Tibial nerve (tissue), 4 donors: ENCODE measurements around the gene C11orf68. TPM values are rescaled to one million over a fixed set of nuclear protein-coding genes. Genes with fewer than 3 reads are reported as not detected.

ENCODE experiments used
- DNase-seq, 2 donors: peaks; one replicate each; pipeline ENCODE4 v3.0.0-alpha.2; 2019; ENCODE audit warnings: low spot score in 2 of 2
- H3K27ac ChIP-seq, 4 donors: fragments of 200-600 bp; sonication (generic) in 3 of 4; one replicate each; pipeline ENCODE4 v1.5.1; 2017 to 2019; ENCODE audit warnings: mild to moderate bottlenecking in 1 of 4
- H3K27me3 ChIP-seq, 2 donors: fragments of 200-600 bp; sonication (generic) in 1 of 2; one replicate each; pipeline versions ENCODE4 v1.5.1 to v1.6.0; 2017 to 2019
- H3K36me3 ChIP-seq, 3 donors: fragments of 200-600 bp; sonication (generic); one replicate each; pipeline ENCODE4 v1.5.1; 2018 to 2019
- H3K4me1 ChIP-seq, 4 donors: fragments of 200-600 bp; sonication (generic) in 3 of 4; one replicate each; pipeline ENCODE4 v1.5.1; 2017 to 2019
- H3K4me3 ChIP-seq, 4 donors: fragments of 200-600 bp; sonication (generic) in 3 of 4; one replicate each; pipeline ENCODE4 v1.5.1; 2017 to 2019; ENCODE audit warnings: mild to moderate bottlenecking in 1 of 4, moderate library complexity in 1 of 4
- H3K9me3 ChIP-seq, 4 donors: fragments of 200-600 bp; sonication (generic) in 3 of 4; one replicate each; pipeline ENCODE4 v1.5.1; 2017 to 2019
- EP300 ChIP-seq, 2 donors: sonication (generic); formaldehyde crosslinking; IDR thresholded peaks; one replicate each; pipeline ENCODE4 v1.6.1; 2017; ENCODE audit warnings: antibody characterized with exemption in 2 of 2, mild to moderate bottlenecking in 1 of 2
- POLR2A ChIP-seq, 2 donors: fragments of 450-650 bp; IDR thresholded peaks; one replicate each; pipeline ENCODE4 v1.6.1; 2017; ENCODE audit warnings: antibody characterized with exemption in 2 of 2, mild to moderate bottlenecking in 2 of 2, moderate library complexity in 2 of 2
- WGBS, 2 donors: methylation state at CpG; one replicate each; pipeline ENCODE4 v1.1.5; 2018; 5-methylcytosine and 5-hydroxymethylcytosine counted together
- total RNA-seq, 4 donors: library from RNA; depleted of rRNA; stranded (reverse); fragments of >200 nt; gene quantifications; one replicate each; pipeline ENCODE4 v1.1.0, GENCODE V29; 2016
- TF ChIP-seq, protein P1 (sequence below), 5 experiments: fragments of 200-600 bp in 3 of 5; fragments of 450-650 bp in 2 of 5; sonication (generic) in 3 of 5; IDR thresholded peaks; one replicate each; pipeline ENCODE4 v1.5.1; 2016 to 2019; ENCODE audit warnings: antibody characterized with exemption in 5 of 5, mild to moderate bottlenecking in 3 of 5, moderate library complexity in 2 of 5

C11orf68 gene
- total RNA-seq, 4 donors from 2014 or later, result 14.7 to 30.4 (median 21.7) TPM

DNA sequence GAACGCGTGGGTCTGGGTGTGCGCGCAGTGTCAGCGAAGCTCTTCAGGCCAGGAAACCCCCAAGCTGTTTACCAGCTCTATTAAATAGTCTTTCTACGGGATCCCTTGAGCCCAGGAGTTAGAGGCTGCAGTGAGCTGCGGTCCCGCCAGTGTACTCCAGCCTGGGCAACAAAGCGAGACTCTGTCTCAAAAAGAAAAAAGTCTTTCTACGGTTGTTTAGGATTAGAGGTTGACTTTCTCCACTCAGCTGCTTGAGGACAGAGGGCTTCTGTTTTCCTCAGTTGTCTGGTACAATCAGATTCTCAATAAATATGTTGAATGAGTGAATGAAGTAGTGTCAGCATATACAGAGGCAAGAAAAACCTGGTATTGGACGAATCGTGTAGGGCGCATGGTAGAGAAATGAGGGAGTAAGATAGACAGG lies 43.3 kb upstream of the C11orf68 start:
- H3K4me3 ChIP-seq, result peak overlapping the region; percentile 91 to 100 (median 96)
- H3K4me1 ChIP-seq, result peaks cover 0 to 34% (median 21%) of the 10 kb centered on the region in 4 donors
- H3K27ac ChIP-seq, result peak overlapping the region; percentile 76 to 96 (median 90)
- H3K36me3 ChIP-seq, result peaks cover 0 to 36% (median 23%) of the 10 kb centered on the region in 3 donors
- no peak for TF ChIP-seq POLR2A (IDR thresholded peaks at IDR 0.05)
- TF ChIP-seq EP300 (IDR thresholded peaks at IDR 0.05), result no peak
- TF ChIP-seq, protein P1, sequence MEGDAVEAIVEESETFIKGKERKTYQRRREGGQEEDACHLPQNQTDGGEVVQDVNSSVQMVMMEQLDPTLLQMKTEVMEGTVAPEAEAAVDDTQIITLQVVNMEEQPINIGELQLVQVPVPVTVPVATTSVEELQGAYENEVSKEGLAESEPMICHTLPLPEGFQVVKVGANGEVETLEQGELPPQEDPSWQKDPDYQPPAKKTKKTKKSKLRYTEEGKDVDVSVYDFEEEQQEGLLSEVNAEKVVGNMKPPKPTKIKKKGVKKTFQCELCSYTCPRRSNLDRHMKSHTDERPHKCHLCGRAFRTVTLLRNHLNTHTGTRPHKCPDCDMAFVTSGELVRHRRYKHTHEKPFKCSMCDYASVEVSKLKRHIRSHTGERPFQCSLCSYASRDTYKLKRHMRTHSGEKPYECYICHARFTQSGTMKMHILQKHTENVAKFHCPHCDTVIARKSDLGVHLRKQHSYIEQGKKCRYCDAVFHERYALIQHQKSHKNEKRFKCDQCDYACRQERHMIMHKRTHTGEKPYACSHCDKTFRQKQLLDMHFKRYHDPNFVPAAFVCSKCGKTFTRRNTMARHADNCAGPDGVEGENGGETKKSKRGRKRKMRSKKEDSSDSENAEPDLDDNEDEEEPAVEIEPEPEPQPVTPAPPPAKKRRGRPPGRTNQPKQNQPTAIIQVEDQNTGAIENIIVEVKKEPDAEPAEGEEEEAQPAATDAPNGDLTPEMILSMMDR (IDR thresholded peaks at IDR 0.05), result no peak
- no peaks in the 10 kb centered on the region for H3K27me3 ChIP-seq
- 3 to 4% methylated on average over 8 to 13 of the region's 13 CpGs for WGBS, 2 donors
- no peaks in the 10 kb centered on the region for H3K9me3 ChIP-seq
- DNase-seq, result no peak

DNA sequence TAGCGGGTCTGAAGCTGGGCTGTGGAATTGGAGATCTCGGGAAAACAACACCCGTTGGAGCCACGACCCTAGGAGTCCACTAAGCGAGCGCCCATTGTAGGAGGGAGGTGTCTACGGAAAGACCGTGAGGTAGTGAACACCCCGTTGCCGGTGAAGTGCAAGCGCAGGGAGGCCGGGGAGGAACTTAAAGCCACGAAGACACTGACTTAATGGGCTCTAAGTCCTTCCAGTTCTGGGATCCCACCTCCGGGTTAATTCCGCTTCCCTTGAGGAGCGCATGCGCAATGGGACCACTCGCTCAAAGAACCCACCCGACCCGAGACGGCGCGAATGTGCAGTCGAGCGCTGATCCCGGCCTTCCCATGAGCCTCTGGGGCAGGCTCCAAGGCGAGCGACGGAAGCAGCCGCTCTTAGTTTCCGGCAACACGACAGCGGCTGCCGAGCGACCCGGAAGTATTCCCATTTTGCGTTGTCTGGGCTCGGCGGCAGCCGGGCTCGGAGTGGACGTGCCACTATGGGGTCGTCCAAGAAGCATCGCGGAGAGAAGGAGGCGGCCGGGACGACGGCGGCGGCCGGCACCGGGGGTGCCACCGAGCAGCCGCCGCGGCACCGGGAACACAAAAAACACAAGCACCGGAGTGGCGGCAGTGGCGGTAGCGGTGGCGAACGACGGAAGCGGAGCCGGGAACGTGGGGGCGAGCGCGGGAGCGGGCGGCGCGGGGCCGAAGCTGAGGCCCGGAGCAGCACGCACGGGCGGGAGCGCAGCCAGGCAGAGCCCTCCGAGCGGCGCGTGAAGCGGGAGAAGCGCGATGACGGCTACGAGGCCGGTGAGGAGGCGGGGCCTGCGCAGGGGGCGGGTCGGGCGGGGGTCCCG lies 42.6 kb upstream of the C11orf68 start, which contains the start of gene SART1:
Gene SART1, plus strand, starts transcription at position 468 of the 874 bp plus-strand sequence. Its CDS starts 47 bp downstream, at position 515.
- no peaks in the 10 kb centered on the region for H3K27me3 ChIP-seq
- TF ChIP-seq POLR2A (IDR thresholded peaks at IDR 0.05), result peak; percentile 30 to 64
- TF ChIP-seq, protein P1 (IDR thresholded peaks at IDR 0.05), result peak in 1 of 5 experiments; percentile 52
- peak; percentile 97 for TF ChIP-seq EP300 (IDR thresholded peaks at IDR 0.05)
- DNase-seq, result peak; percentile 91 to 95

DNA sequence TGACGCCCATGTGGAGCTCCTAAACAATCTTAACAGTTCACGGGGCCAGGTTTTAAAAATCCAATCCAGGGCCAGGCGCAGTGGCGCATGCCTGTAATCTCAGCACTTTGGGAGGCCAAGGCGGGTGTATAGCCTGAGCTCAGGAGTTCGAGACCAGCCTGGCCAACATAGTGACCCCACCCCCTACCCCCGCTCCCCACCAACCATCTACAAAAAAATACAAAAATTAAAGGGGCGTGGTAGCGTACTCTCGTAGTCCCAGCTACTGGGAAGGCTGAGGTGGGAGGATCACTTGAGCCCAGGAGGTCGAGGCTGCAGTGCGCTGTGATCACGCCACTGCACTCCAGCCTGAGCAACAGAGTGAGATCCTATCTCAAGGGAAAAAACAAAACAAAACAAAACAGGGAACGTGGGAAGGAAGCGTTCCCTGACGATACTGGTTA lies 42.0 kb upstream of the C11orf68 start:
- Histone ChIP-seq H3K27me3 (no peaks in the 10 kb centered on the region), H3K27ac (peak overlapping the region; percentile 76 to 96 (median 90)), H3K4me3 (peak overlapping the region; percentile 91 to 100 (median 96)), H3K9me3 (no peaks in the 10 kb centered on the region), H3K36me3 (peaks cover 0 to 22% (median 11%) of the 10 kb centered on the region in 3 donors), H3K4me1 (peaks cover 0 to 34% (median 21%) of the 10 kb centered on the region in 4 donors)
- TF ChIP-seq, protein P1 (IDR thresholded peaks at IDR 0.05), result no peak
- TF ChIP-seq EP300 (IDR thresholded peaks at IDR 0.05) (no peak), POLR2A (IDR thresholded peaks at IDR 0.05) (no peak)
- no peak for DNase-seq
- 47 to 54% methylated on average over 16 of the region's 16 CpGs for WGBS, 2 donors

More for the DNA sequence above, 42.6 kb upstream of the C11orf68 start, which contains the start of gene SART1:
- 0 to 1% methylated on average over 54 to 57 of the region's 97 CpGs for WGBS, 2 donors
- Histone ChIP-seq H3K36me3 (peaks cover 0 to 29% (median 18%) of the 10 kb centered on the region in 3 donors), H3K4me3 (peak within 1 kb of the TSS; percentile 91 to 100 (median 96)), H3K4me1 (peaks cover 0 to 34% (median 21%) of the 10 kb centered on the region in 4 donors), H3K9me3 (no peaks in the 10 kb centered on the region), H3K27ac (peak within 1 kb of the TSS; percentile 76 to 96 (median 90))

DNA sequence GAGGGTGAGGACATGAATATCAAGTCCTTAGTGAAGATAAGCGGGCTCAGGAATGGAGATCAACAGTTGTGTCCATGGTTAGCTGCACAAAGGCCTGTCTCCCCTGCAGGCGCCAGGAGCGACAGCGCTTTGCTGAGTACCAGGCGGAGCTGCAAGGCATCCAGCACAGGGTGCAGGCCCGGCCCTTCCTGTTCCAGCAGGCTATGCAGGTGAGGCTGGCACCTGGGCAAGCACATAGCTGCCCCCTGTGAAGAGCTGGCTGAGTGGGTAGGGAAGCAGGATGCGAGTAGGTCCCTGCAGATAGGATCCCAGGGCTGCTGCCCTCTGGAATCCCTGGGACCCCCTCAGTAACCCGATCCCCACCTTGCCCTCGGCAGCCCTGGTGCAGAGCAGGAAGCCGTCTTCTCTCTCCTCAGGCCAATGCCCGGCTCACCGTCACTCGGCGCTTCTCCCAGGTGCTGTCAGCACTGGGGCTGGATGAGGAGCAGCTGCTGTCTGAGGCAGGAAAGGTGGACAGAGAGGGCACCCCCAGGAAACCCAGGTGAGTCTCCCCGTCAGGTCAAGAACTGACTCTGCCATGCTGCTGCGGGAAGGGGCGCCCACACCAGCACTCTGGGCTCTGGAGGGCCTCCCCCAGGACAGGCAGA lies 40.0 kb upstream of the C11orf68 start:
- Histone ChIP-seq H3K27ac (no peak overlapping the region), H3K4me3 (no peak overlapping the region), H3K4me1 (peaks cover 0 to 23% (median 20%) of the 10 kb centered on the region in 4 donors), H3K36me3 (peaks cover 0 to 3% (median 0%) of the 10 kb centered on the region in 3 donors), H3K9me3 (no peaks in the 10 kb centered on the region), H3K27me3 (peaks cover 0 to 12% of the 10 kb centered on the region in 2 donors)
- no peak for DNase-seq
- 60 to 68% methylated on average over 9 to 13 of the region's 17 CpGs for WGBS, 2 donors
- TF ChIP-seq, protein P1 (IDR thresholded peaks at IDR 0.05), result no peak
- TF ChIP-seq POLR2A (IDR thresholded peaks at IDR 0.05), result no peak
